HepG2 (cell line): Measurements from ENCODE around the gene ZKSCAN8. TPM values are rescaled to one million over a fixed set of nuclear protein-coding genes. Genes with fewer than 3 reads are reported as not detected.

ENCODE experiments used
- AGO1 ChIP-seq: fragments of 200-400 bp; formaldehyde crosslinking; IDR thresholded peaks from 2 replicates; pipeline ENCODE4 v1.6.1; 2017; ENCODE audit warnings: mild to moderate bottlenecking, low read depth, low read length, moderate library complexity; ENCODE audit not compliant: poor library complexity, severe bottlenecking
- ATF7 ChIP-seq, 2 experiments: fragments of 450-650 bp in 1 of 2; sonication (generic) in 1 of 2; formaldehyde crosslinking in 1 of 2; IDR thresholded peaks; 2 replicates each; pipeline versions ENCODE4 v1.4.0 to v1.6.1; 2016 to 2020; ENCODE audit warnings: antibody characterized with exemption in 1 of 2, mild to moderate bottlenecking in 1 of 2, missing genetic modification reagents in 1 of 2
- BCL6 ChIP-seq: IDR thresholded peaks from 2 replicates; pipeline ENCODE4 v1.6.1; 2016; ENCODE audit warnings: missing genetic modification reagents, missing compliant biosample characterization
- BRD4 ChIP-seq: sonication (generic); formaldehyde crosslinking; IDR thresholded peaks from 2 replicates; pipeline ENCODE4 v1.4.0; 2020; ENCODE audit warnings: missing genetic modification reagents
- GFI1 ChIP-seq: sonication (generic); formaldehyde crosslinking; IDR thresholded peaks from 2 replicates; pipeline ENCODE4 v1.5.0; 2020; ENCODE audit warnings: missing genetic modification reagents, mild to moderate bottlenecking, borderline replicate concordance
- IKZF1 ChIP-seq: fragments of 450-650 bp; IDR thresholded peaks from 2 replicates; pipeline ENCODE4 v1.7.1; 2016
- MEF2D ChIP-seq: sonication (generic); formaldehyde crosslinking; IDR thresholded peaks from 2 replicates; pipeline ENCODE4 v1.5.1; 2020; ENCODE audit warnings: mild to moderate bottlenecking, missing genetic modification reagents
- MEIS1 ChIP-seq: sonication (generic); formaldehyde crosslinking; IDR thresholded peaks from 2 replicates; pipeline ENCODE4 v1.9.0; 2021; ENCODE audit warnings: mild to moderate bottlenecking, missing genetic modification reagents, moderate library complexity, borderline replicate concordance
- MZF1 ChIP-seq: sonication (generic); formaldehyde crosslinking; IDR thresholded peaks from 2 replicates; pipeline ENCODE4 v1.8.1; 2023; ENCODE audit warnings: mild to moderate bottlenecking, missing genetic modification reagents, borderline replicate concordance
- POLR2AphosphoS2 ChIP-seq: IDR thresholded peaks from 2 replicates; pipeline ENCODE4 v1.6.1; 2011; ENCODE audit warnings: low read depth, low read length, improper control_type of control experiment
- RARA ChIP-seq: IDR thresholded peaks from 2 replicates; pipeline ENCODE4 v1.6.1; 2016; ENCODE audit warnings: missing genetic modification reagents, missing compliant biosample characterization
- REXO4 ChIP-seq: sonication (generic); formaldehyde crosslinking; IDR thresholded peaks from 2 replicates; pipeline ENCODE4 v1.8.0; 2022; ENCODE audit warnings: missing genetic modification reagents, mild to moderate bottlenecking, borderline replicate concordance
- SMARCC2 ChIP-seq: fragments of 450-650 bp; IDR thresholded peaks from 2 replicates; pipeline ENCODE4 v1.6.1; 2017; ENCODE audit warnings: antibody characterized with exemption, mild to moderate bottlenecking
- SP2 ChIP-seq: sonication (generic); formaldehyde crosslinking; IDR thresholded peaks from 2 replicates; pipeline ENCODE4 v1.5.1; 2020; ENCODE audit warnings: mild to moderate bottlenecking, missing genetic modification reagents
- STAG1 ChIP-seq: sonication (generic); formaldehyde crosslinking; IDR thresholded peaks from 2 replicates; pipeline ENCODE4 v1.4.0; 2020; ENCODE audit warnings: missing genetic modification reagents
- TEAD3 ChIP-seq: optimal IDR thresholded peaks from 2 replicates; pipeline ENCODE3; 2016; ENCODE audit warnings: borderline replicate concordance
- ZBTB20 ChIP-seq: sonication (generic); formaldehyde crosslinking; IDR thresholded peaks from 2 replicates; pipeline ENCODE4 v1.8.1; 2023; ENCODE audit warnings: missing genetic modification reagents, low read depth, mild to moderate bottlenecking, borderline replicate concordance
- ZFP82 ChIP-seq: sonication (generic); formaldehyde crosslinking; IDR thresholded peaks from 2 replicates; pipeline ENCODE4 v1.5.1; 2020; ENCODE audit warnings: mild to moderate bottlenecking, missing genetic modification reagents, borderline replicate concordance
- ZNF235 ChIP-seq: sonication (generic); formaldehyde crosslinking; IDR thresholded peaks from 2 replicates; pipeline ENCODE4 v1.8.1; 2023; ENCODE audit warnings: mild to moderate bottlenecking, missing genetic modification reagents, borderline replicate concordance
- ZNF263 ChIP-seq: sonication (generic); formaldehyde crosslinking; IDR thresholded peaks from 2 replicates; pipeline ENCODE4 v1.4.0; 2020; ENCODE audit warnings: missing genetic modification reagents
- ZNF441 ChIP-seq: sonication (generic); formaldehyde crosslinking; IDR thresholded peaks from 2 replicates; pipeline ENCODE4 v1.7.0; 2021; ENCODE audit warnings: missing genetic modification reagents, borderline replicate concordance
- ZNF709 ChIP-seq: sonication (generic); formaldehyde crosslinking; IDR thresholded peaks from 2 replicates; pipeline ENCODE4 v1.5.0; 2020; ENCODE audit warnings: mild to moderate bottlenecking, missing genetic modification reagents
- ZSCAN21 ChIP-seq: sonication (generic); formaldehyde crosslinking; IDR thresholded peaks from 2 replicates; pipeline ENCODE4 v1.8.0; 2022; ENCODE audit warnings: mild to moderate bottlenecking, missing genetic modification reagents, moderate library complexity, borderline replicate concordance
- ZSCAN29 ChIP-seq: sonication (generic); formaldehyde crosslinking; conservative IDR thresholded peaks from 2 replicates; pipeline ENCODE4 v1.4.0; 2020; ENCODE audit warnings: mild to moderate bottlenecking, missing genetic modification reagents
- polyA plus RNA-seq, 8 experiments: library from polyadenylated mRNA; depleted of rRNA in 3 of 8; stranded (reverse) in 7 of 8; unstranded in 1 of 8; fragments of >200 nt; fragmentation: Illumina TruSeq in 4 of 8; extraction: Trizol in 4 of 8; gene quantifications; 2 replicates each; pipeline versions ENCODE4 v1.2.1 to v1.2.3, GENCODE V29; 2011 to 2016; ENCODE audit warnings: low read depth in 4 of 8, missing spikeins in 1 of 8, mixed read lengths in 1 of 8; ENCODE audit not compliant: insufficient read depth in 1 of 8
- total RNA-seq, 5 experiments: library from RNA; depleted of rRNA; stranded (reverse); fragments of >200 nt; fragmentation: Illumina TruSeq; extraction: Trizol; gene quantifications; 2 replicates each; pipeline ENCODE4 v1.2.3, GENCODE V29; 2016; ENCODE audit warnings: low read depth in 1 of 5
- TF ChIP-seq, protein P1 (sequence below): sonication (generic); formaldehyde crosslinking; IDR thresholded peaks from 2 replicates; pipeline ENCODE4 v1.5.1; 2020; ENCODE audit warnings: missing genetic modification reagents, mild to moderate bottlenecking, borderline replicate concordance
- TF ChIP-seq, protein P2 (sequence below): sonication (generic); formaldehyde crosslinking; IDR thresholded peaks from 2 replicates; pipeline ENCODE4 v1.5.1; 2020; ENCODE audit warnings: mild to moderate bottlenecking, moderate library complexity, missing genetic modification reagents
- TF ChIP-seq, protein P3 (sequence below): sonication (generic); formaldehyde crosslinking; IDR thresholded peaks from 2 replicates; pipeline ENCODE4 v1.5.0; 2020; ENCODE audit warnings: missing genetic modification reagents, mild to moderate bottlenecking, borderline replicate concordance

The ZKSCAN8 gene
- total and polyA plus RNA-seq, 2 of the 13 experiments (the other 11 are each of a cell fraction or from before 2014, with no cell fraction given): 12.4 to 20.9 TPM

DNA sequence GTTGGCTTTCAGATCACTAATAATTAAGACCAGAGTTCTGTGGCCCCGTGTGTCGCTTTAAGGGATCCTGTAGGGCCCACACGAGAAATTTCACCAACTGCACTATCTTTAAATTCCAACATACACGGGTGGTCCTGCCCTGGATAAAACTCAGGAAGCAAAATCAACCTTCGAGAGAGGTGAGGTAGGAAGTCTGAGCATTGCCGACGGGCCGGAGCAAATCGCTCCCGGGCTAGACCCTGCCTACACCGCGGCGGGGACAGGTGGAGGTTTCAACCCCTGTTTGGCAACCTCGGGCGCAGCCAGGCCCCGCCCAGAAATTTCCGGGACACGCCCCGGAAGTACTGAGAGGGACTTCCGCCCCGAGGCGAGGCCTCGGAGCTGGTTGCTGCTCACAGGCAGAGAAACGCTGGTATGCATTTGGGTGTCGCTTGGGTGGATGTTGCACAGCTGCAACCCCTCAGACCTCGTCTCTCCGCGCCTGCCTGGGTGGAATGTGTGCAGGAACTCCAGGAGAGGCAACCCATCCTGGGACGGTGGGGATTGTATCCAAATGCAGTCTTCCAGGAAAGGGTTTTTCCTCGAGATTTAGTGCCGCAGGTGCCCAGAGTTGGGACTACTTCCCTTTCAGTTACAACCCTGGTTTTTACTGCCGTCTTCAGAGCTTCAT lies 19.9 kb downstream of the ZKSCAN8 start (continued):
- TF ChIP-seq, protein P1, sequence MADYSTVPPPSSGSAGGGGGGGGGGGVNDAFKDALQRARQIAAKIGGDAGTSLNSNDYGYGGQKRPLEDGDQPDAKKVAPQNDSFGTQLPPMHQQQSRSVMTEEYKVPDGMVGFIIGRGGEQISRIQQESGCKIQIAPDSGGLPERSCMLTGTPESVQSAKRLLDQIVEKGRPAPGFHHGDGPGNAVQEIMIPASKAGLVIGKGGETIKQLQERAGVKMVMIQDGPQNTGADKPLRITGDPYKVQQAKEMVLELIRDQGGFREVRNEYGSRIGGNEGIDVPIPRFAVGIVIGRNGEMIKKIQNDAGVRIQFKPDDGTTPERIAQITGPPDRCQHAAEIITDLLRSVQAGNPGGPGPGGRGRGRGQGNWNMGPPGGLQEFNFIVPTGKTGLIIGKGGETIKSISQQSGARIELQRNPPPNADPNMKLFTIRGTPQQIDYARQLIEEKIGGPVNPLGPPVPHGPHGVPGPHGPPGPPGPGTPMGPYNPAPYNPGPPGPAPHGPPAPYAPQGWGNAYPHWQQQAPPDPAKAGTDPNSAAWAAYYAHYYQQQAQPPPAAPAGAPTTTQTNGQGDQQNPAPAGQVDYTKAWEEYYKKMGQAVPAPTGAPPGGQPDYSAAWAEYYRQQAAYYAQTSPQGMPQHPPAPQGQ (CRISPR knock-in tag): no peak
- TF ChIP-seq ZSCAN29 (peak; percentile 79; the same call in 1 of the 2 replicates), MEF2D (CRISPR knock-in tag) (no peak), AGO1 (peak; percentile 59), RARA (CRISPR knock-in tag) (no peak), BCL6 (peak; percentile 71), TEAD3 (CRISPR knock-in tag) (peak; percentile 96), ZNF263 (CRISPR knock-in tag) (no peak), ZNF709 (CRISPR knock-in tag) (peak; percentile 72; the same call in 1 of the 2 replicates), IKZF1 (no peak), BRD4 (CRISPR knock-in tag) (no peak), ZSCAN21 (CRISPR knock-in tag) (no peak), ZNF235 (CRISPR knock-in tag) (0 out of 2 replicates have a peak, but pooled peaks have one; percentile 37), STAG1 (CRISPR knock-in tag) (no peak; the same call in 1 of the 2 replicates), SMARCC2 (no peak), SP2 (0 out of 2 replicates have a peak, but pooled peaks have one; percentile 20), ZNF441 (CRISPR knock-in tag) (0 out of 2 replicates have a peak, but pooled peaks have one; percentile 43), POLR2AphosphoS2 (no peak), ZBTB20 (no peak), GFI1 (CRISPR knock-in tag) (no peak), ATF7 (IDR thresholded peaks at IDR 0.05) (no peak), ATF7 (CRISPR knock-in tag; IDR thresholded peaks at IDR 0.05) (no peak), MEIS1 (CRISPR knock-in tag) (no peak), REXO4 (CRISPR knock-in tag) (no peak), ZFP82 (CRISPR knock-in tag) (0 out of 2 replicates have a peak, but pooled peaks have one; percentile 26), MZF1 (CRISPR knock-in tag) (no peak)
- TF ChIP-seq, protein P2, sequence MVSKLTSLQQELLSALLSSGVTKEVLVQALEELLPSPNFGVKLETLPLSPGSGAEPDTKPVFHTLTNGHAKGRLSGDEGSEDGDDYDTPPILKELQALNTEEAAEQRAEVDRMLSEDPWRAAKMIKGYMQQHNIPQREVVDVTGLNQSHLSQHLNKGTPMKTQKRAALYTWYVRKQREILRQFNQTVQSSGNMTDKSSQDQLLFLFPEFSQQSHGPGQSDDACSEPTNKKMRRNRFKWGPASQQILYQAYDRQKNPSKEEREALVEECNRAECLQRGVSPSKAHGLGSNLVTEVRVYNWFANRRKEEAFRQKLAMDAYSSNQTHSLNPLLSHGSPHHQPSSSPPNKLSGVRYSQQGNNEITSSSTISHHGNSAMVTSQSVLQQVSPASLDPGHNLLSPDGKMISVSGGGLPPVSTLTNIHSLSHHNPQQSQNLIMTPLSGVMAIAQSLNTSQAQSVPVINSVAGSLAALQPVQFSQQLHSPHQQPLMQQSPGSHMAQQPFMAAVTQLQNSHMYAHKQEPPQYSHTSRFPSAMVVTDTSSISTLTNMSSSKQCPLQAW: peak; percentile 36; the same call in 1 of the 2 replicates
- TF ChIP-seq, protein P3, sequence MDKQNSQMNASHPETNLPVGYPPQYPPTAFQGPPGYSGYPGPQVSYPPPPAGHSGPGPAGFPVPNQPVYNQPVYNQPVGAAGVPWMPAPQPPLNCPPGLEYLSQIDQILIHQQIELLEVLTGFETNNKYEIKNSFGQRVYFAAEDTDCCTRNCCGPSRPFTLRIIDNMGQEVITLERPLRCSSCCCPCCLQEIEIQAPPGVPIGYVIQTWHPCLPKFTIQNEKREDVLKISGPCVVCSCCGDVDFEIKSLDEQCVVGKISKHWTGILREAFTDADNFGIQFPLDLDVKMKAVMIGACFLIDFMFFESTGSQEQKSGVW (CRISPR knock-in tag): no peak
